NB4 (cell line): ENCODE data around the gene SCFD2.
A peak's percentile ranks its signal among the peaks of the same experiment; 100 is the strongest.

ENCODE experiments used
- DNase-seq: peaks from one replicate; pipeline ENCODE4 v3.0.0; 2010; ENCODE audit warnings: low read depth
- H3K4me3 ChIP-seq: one replicate; pipeline ENCODE4 v1.5.1; 2011; ENCODE audit warnings: mild to moderate bottlenecking, low read depth, low read length, moderate library complexity
- MYC ChIP-seq: IDR thresholded peaks from 2 replicates; pipeline ENCODE4 v1.6.1; 2011; ENCODE audit warnings: low read depth, low read length
- POLR2A ChIP-seq: IDR thresholded peaks from 2 replicates; pipeline ENCODE4 v1.6.1; 2011; ENCODE audit warnings: mild to moderate bottlenecking; ENCODE audit not compliant: insufficient read length; ENCODE audit errors: extremely low read depth
- TF ChIP-seq, protein P1 (sequence below): IDR thresholded peaks from 2 replicates; pipeline ENCODE4 v1.6.1; 2011; ENCODE audit warnings: low read depth, low read length
- TF ChIP-seq, protein P2 (sequence below): IDR thresholded peaks from one replicate; pipeline ENCODE4 v1.5.1; 2012; ENCODE audit warnings: low read depth, low read length

The SCFD2 gene

GRCh38 chr4:53014881-53015280 is 351.0 kb downstream of the SCFD2 start:
- H3K4me3 ChIP-seq, result no peak overlapping the region
- no peak for DNase-seq
- no peak for TF ChIP-seq MYC
- TF ChIP-seq, protein P1, sequence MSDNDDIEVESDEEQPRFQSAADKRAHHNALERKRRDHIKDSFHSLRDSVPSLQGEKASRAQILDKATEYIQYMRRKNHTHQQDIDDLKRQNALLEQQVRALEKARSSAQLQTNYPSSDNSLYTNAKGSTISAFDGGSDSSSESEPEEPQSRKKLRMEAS, result no peak

GRCh38 chr4:53013873-53014775 is 351.7 kb downstream of the SCFD2 start:
- H3K4me3 ChIP-seq, result no peak overlapping the region
- no peak for DNase-seq
- TF ChIP-seq POLR2A, result no peak

DNA sequence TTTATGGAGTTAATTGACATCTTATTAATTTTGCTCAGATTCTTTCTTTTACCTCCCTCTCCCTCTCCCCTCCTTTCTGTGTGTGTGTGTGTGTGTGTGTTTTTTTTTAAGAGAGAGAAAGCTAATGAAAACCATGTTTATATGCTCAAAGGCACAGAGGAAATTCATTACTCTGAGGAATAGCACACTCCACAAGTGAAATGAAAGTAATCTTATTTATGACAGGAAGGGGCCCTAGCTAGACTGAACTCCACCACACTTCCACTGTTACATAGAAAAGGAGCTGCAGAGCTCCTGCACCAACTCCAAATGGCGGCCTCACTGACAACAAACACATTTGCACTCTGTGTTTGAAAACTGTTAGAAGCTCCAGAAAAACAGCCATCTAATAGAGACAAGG is 353.1 kb downstream of the SCFD2 start:
- TF ChIP-seq MYC (0 out of 2 replicates have a peak, but pooled peaks have one; percentile 28), POLR2A (no peak)
- TF ChIP-seq, protein P1, result 0 out of 2 replicates have a peak, but pooled peaks have one; percentile 8
- DNase-seq, result peak; percentile 24
- H3K4me3 ChIP-seq, result no peak overlapping the region

DNA sequence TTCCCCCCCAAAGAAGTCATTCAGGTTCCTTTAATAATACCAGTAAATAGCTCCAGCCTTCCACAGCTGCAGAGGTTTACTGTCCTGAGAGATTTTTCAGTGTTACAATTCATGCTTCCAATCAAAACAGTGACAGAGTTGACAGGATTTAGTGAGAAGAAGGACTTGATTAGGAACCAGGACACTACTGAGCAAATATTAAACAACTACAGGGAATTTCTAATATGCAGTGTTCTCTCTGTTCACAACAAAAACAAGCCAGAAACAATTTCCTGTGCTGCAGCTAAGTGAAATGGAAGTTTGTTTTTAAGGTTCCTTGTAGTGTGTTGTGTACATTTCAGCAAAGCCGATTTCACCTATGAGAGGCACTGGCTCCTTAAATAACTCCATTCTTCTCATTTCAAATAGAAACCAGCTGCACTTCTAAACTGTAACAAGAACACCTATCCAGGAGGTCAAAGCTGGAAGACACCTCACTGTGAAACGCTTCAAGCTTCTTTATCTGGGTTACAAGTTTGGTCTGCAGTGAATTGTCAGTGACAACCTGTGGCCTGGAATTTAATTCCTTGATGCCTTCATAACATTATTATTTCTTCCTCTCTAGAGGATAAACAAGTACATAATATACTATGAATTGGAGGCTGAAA is 354.5 kb downstream of the SCFD2 start:
- no peak for DNase-seq
- TF ChIP-seq, protein P1, result no peak
- TF ChIP-seq MYC (no peak), POLR2A (no peak)
- TF ChIP-seq, protein P2, sequence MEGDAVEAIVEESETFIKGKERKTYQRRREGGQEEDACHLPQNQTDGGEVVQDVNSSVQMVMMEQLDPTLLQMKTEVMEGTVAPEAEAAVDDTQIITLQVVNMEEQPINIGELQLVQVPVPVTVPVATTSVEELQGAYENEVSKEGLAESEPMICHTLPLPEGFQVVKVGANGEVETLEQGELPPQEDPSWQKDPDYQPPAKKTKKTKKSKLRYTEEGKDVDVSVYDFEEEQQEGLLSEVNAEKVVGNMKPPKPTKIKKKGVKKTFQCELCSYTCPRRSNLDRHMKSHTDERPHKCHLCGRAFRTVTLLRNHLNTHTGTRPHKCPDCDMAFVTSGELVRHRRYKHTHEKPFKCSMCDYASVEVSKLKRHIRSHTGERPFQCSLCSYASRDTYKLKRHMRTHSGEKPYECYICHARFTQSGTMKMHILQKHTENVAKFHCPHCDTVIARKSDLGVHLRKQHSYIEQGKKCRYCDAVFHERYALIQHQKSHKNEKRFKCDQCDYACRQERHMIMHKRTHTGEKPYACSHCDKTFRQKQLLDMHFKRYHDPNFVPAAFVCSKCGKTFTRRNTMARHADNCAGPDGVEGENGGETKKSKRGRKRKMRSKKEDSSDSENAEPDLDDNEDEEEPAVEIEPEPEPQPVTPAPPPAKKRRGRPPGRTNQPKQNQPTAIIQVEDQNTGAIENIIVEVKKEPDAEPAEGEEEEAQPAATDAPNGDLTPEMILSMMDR, result no peak
- H3K4me3 ChIP-seq, result no peak overlapping the region

- DNase-seq, result no peak
- TF ChIP-seq MYC (no peak), POLR2A (no peak)
- TF ChIP-seq, protein P2, result no peak
- TF ChIP-seq, protein P1, result no peak
Measured at GRCh38 chr4:53010318-53010717, 355.5 kb downstream of the SCFD2 start.

DNA sequence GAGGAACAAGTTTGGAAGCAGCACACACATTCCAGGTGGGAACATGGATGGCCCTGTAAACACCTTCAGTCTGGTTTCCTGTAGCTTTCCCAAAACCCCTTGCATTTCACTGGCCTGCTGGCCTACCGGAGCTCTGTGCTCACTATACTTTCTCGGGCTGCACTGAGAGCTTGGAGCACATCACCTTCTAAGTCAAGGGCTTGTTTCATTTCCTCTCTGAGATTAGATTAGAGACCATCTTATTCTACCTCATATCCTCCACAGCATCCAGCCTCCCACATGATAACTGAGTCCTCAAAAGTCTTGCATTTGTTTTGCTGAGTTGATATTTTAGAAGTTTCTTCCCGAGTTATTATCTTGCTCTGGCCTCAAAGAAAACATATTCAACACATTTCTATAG is 356.0 kb downstream of the SCFD2 start:
- DNase-seq, result no peak
- H3K4me3 ChIP-seq, result no peak overlapping the region
- TF ChIP-seq, protein P1, result no peak
- TF ChIP-seq, protein P2, result no peak
- no peak for TF ChIP-seq MYC
- TF ChIP-seq POLR2A, result no peak

More at GRCh38 chr4:53010318-53010717, 355.5 kb downstream of the SCFD2 start:
- no peak overlapping the region for H3K4me3 ChIP-seq

- no peak for DNase-seq
- H3K4me3 ChIP-seq, result no peak overlapping the region
- TF ChIP-seq, protein P2, result no peak
- TF ChIP-seq MYC (no peak), POLR2A (no peak)
- TF ChIP-seq, protein P1, result no peak
Measured at GRCh38 chr4:53007024-53007423, 358.8 kb downstream of the SCFD2 start.
